Subcutaneous preadipocyte (primary cell): ENCODE results near the gene TERB1. TPM values are rescaled to one million over a fixed set of nuclear protein-coding genes. Genes with fewer than 3 reads are reported as not detected.

Source experiments
- total RNA-seq: library from RNA; depleted of rRNA; stranded (reverse); fragments of >200 nt; gene quantifications from 2 replicates; pipeline ENCODE4 v1.2.3, GENCODE V29; 2012

TERB1 gene, protein sequence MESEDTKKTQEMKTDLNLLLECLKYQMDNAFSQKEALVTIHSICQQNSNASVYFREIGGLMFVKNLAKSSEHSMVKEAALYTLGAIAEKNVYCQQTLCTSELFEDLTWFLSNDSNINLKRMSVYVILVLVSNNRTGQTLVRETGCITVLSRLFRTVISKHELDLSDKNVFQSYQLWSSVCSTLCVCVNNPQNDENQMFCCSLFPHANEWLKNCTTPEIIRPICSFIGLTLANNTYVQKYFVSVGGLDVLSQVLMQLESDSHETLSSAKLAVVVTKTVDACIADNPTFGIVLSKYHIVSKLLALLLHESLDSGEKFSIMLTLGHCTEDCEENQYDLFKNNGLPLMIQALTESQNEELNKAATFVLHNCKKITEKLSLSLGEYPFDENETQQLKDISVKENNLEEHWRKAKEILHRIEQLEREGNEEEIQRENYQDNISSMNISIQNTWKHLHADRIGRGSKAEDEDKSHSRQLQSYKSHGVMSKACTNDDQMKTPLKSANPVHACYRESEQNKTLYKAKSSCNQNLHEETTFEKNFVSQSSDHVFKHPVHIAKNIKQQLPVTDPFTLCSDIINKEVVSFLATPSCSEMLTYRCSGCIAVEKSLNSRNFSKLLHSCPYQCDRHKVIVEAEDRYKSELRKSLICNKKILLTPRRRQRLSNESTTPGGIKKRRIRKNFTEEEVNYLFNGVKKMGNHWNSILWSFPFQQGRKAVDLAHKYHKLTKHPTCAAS
- total RNA-seq = not detected in 2 replicates

DNA sequence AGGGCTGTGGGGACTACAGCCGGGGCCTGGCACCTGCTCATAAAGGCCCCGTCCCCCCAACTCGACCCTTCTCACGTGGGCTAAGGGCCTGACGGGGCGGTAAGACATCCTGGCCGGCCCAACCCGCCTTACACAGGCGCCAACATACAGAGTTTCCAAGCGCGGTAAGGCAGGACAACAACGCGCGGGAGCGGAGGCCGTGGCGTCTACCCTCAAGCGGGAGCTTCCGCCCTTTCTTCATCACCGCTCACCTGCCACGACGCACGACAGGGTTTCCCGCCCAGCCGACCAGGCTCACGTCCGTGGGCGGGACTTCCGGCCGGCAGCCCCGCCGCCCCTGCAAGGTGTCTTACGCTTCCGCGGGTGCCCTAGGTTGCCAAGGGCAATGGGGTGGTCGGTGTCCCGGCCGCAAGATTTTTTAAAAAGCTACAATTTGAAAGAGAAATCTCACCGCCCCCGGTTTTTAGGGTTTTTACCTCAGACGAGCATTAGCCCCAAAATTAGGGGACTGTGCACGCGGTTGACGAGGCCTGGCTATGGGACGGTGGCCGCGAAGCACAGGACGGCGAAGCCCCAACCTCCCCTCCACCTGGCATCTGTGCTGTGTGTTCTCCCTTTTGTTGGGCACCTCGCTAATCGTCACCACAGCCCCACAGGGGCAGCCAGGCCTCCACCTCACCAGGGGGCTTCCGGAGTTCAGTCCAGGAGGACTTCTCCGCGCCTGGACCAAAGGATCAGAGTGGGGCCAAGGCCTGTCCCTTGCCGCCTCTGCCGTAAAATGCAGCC, at the start of gene TERB1:
Gene TERB1, minus strand, starts transcription at position 265 of the 786 bp plus-strand sequence. CDS start 4,786 bp downstream, outside the sequence.

DNA sequence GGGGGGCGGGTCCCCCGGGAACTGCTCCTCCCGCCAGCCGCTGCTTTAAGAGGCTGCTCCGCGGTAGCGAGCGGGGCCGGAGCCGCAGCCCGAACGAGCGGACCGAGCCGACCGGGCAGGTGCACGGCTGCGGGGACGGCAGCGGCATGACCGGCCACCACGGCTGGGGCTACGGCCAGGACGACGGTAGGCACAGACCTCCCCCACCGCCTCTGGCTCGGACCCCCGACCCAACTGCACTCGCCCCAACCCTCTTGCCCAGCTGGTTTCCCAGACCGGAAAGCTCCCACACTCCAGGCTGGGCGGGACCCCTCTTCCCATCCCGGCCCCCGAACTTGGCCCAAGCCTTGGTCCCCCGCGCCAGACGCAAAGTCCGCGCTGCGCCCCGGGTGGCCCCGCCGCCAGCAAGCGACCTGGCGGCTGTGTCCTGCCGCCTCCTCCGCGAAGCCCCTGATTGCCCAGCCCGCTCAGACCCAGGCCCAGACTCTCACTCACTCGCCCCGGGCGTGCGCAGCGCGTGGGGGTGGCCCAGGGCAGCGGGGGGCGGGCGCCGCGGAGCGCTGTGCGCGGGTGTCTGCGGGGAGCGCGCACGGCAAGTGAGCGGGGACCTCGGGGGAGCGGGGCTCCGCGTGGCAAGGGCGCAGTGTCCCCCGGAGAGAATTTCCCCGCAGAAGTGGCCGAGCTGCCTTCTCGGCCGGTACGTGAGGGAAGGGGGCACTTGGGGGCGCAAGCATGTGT, 43.1 kb upstream of the TERB1 start, which contains the start of gene CA7:
Gene CA7, plus strand, starts transcription at position 73 of the 738 bp plus-strand sequence. Its CDS starts 74 bp downstream, at position 147.

DNA sequence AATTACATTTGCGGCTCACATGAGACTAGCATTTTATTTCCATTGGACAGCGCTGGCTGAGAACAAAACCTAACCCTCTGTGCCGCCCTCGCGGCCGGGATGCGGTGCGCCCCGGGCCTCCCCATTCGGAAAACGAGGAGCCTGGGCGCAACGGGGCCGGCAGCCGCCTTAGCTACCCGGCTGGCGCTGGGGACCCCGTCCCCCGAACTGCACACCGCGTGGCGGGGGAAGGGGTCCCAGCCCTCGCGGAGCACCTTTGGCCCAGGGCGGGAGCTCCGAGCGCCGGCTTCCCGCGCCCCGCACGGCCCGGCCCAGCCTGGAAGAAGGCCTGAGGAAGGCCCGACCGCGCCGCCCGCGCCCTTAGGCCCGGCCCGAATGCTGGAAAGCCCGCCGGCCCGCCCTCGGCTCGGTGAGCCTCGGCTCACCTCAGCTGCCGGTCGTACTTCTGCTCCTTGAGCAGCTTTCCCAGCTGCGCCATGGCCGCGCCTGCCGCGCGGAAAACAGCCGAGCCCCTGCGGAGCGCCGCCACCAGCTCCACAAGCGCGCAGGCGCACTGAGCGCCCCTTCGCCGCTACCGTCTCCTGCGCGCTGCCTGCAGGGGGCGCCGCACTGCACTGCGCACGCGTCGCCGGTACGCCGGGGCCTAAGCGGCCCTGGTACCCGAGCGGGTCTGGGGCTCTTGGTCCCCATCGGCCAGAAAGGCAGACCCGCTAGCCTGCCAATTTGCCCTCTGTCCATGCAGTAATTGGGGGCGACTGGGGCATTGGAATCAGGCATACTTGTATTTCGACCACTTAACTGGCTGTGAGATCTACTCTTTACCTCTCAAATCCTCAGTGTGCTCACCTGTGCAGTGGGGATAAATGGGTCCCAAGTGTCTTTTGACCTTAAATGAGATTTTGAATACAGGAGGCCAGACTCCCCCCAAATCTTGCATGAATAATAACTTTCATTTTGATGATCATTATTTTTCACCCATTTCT, 29.3 kb upstream of the TERB1 start, which contains the start of gene NAE1:
Gene NAE1, minus strand, starts transcription at position 555 of the 983 bp plus-strand sequence. Its CDS starts 77 bp downstream, at position 478.

DNA sequence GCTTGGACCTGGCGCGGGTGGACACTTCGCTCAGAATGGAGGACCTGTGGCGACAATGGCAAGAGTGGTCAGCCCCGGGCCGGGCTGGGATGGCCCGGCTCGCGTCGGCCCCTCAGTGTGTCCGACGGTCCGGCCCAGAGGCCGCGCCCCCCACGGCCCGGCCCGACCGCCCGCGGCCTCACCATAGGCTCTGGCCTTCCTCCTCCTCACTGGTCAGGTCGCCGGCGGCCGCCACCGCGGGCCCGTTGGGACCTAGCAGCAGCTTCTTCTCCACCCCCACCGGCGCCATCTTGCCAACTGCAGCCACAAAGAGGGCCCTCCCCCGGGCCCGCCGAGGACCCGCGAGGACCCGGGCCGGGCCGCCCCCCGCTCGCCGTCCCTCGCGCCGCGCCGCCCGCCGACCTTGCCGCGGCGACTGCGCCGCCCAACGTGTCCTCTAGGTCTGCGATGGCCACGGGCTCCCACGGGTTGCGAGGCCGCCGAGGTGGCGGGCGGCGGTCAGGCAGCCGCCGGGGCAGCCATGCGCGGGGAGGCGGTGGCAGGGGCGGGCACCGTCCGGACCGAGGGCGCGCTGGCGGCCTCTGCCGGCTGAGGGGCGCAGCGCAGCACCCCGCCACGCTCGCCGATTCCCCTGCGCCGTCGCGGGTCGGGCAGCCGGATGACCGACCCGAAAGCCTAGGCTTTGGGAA, 49.9 kb downstream of the TERB1 start, which contains the start of gene DYNC1LI2:
Gene DYNC1LI2, minus strand, starts transcription at position 307 of the 689 bp plus-strand sequence. Its CDS starts 18 bp downstream, at position 289.

Other genes starting within 250 kb of the TERB1 start
- gene CKLF, start 249.0 kb downstream of the TERB1 start, total RNA-seq = 42.0 and 50.3 TPM in 2 replicates
- 1.8 TPM in 2 replicates for gene CMTM1, start 235.1 kb downstream of the TERB1 start, total RNA-seq
- gene CMTM2, start 222.1 kb downstream of the TERB1 start, total RNA-seq = not detected in 2 replicates
- gene CMTM3, start 196.9 kb downstream of the TERB1 start, total RNA-seq = 15.8 and 17.4 TPM in 2 replicates
- gene CMTM4, start 104.8 kb downstream of the TERB1 start, total RNA-seq = 16.9 and 20.3 TPM in 2 replicates
- 67.6 and 76.4 TPM in 2 replicates for gene DYNC1LI2, start 50.0 kb downstream of the TERB1 start, total RNA-seq
- 79.4 and 81.3 TPM in 2 replicates for gene NAE1, start 29.4 kb upstream of the TERB1 start, total RNA-seq
- not detected in 2 replicates for gene CA7, start 42.8 kb upstream of the TERB1 start, total RNA-seq
- gene PDP2, start 78.9 kb upstream of the TERB1 start, total RNA-seq = 8.8 and 14.3 TPM in 2 replicates
- not detected in 2 replicates for gene CDH16, start 117.3 kb upstream of the TERB1 start, total RNA-seq
- 0.98 and 1.5 TPM in 2 replicates for gene RRAD, start 124.0 kb upstream of the TERB1 start, total RNA-seq
- 92.9 and 125 TPM in 2 replicates for gene CIAO2B, start 132.8 kb upstream of the TERB1 start, total RNA-seq
- 34.2 and 39.3 TPM in 2 replicates for gene CES2, start 133.9 kb upstream of the TERB1 start, total RNA-seq
- under 0.01 TPM in 2 replicates for gene CES3, start 159.7 kb upstream of the TERB1 start, total RNA-seq
- gene CES4A, start 187.0 kb upstream of the TERB1 start, total RNA-seq = 1.1 and 1.4 TPM in 2 replicates
- 49.2 and 85.2 TPM in 2 replicates for gene CBFB, start 227.6 kb upstream of the TERB1 start, total RNA-seq